Inflammatory macrophage treated with lipopolysaccharide for 1 hour (primary cell): ENCODE results near the gene ZNF536.

Experiments used
- DNase-seq, 2 donors: peaks; one replicate each; pipeline ENCODE4 v3.0.0-alpha.2; 2020 to 2022

The ZNF536 gene

DNA sequence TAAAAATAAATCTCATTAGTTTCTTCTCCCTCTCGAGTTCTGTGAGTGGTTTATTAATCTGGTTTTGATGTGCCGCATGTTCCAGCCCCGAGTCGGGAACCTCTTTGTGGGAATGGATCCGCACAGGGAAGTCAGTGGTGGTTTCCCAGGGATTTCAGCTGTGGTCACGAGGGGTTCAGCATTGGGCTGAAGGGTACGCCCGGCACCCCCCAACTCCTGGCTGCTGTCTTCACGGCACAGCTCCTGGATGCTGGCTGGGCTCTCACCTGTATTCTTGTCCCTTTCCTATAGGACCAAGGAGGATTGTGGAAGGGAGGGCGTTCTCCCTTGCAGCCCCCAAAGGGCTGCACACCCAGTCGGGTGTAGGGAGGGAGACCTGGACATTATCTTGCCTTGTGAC is 167.8 kb downstream of the ZNF536 start:
- no peak for DNase-seq

DNA sequence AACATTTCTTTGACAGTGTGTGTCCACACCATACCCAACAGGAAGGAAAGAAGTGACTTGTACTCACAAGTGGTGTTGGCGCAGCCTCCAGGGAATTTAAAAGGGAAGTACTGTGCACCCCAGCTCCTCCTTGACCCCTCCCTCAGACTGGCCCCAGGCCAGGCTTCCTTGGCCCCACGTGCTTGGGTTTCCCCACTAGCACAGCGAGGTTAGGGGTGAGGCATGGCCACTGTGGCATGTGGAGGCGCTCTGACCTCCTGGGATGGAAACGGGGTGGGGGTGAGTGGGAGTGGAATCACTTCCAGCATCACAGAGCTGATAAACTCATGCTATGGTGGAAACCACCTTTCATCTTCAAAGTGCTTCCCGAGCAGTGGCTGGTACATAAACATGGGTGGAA is 168.6 kb downstream of the ZNF536 start:
- DNase-seq, result peak; percentile 13 to 33

- no peak for DNase-seq
Observed at GRCh38 chr19:30541575-30541974, 169.4 kb downstream of the ZNF536 start.

- DNase-seq, result no peak
Observed at GRCh38 chr19:30543243-30543945, 171.2 kb downstream of the ZNF536 start.

GRCh38 chr19:30545752-30546151 is 173.6 kb downstream of the ZNF536 start:
- no peak for DNase-seq

GRCh38 chr19:30546332-30546731 is 174.1 kb downstream of the ZNF536 start:
- no peak for DNase-seq

GRCh38 chr19:30547246-30547645 is 175.1 kb downstream of the ZNF536 start:
- DNase-seq, result no peak

DNA sequence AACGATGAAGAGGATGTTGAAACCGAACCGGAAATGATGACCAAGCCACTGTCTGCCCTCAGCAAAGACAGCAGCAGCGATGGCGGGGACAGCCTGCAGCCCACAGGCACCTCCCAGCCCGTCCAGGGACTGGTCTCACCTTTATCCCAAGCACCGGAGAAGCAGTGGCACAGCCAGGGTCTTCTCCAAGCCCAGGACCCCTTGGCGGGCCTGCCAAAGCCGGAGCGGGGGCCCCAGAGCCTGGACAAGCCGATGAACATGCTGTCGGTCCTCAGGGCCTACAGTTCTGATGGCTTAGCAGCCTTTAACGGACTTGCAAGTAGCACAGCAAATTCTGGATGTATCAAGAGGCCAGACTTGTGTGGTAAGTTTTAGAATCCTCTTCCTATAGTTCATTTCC is 177.0 kb downstream of the ZNF536 start:
- no peak for DNase-seq

DNA sequence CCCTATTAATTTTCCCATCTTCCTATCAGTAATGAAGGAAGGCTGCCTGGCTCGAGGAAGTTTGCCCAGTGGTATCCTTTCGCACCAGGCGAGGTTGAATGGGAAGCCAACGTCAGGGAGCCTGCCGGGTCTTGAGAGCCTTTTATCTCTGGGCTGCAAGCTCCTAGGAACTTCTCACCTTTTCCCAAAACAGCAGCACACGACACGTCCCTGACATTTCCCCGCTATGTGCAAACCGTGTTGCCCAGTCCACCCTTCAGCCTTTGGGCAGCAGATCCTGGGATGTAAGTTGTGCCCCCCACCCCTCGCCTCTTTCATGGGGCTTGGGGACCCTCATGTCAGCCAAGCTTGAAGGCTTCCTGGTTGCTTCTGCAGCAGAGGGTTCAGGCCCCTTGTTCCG is 179.1 kb downstream of the ZNF536 start:
- DNase-seq, result no peak

DNA sequence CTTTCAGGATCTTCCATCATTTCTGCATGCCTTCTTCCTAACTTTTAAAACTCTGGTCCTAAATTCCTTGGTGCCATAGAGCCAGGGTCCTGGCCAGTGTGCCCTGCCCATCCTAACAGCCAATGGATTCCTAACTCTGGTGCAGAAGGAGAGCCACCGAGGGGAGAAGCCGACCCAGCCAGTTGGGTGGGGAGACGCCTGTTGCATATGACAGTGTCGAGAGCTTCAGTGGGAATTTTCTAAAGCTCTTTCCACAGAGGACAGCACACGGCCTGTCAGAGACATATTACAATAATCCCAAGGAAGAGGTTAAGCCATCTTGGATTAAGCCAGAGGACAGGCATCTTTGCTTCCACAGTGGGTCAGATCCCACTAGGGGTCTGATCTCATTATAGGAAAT is 180.4 kb downstream of the ZNF536 start:
- no peak for DNase-seq

DNA sequence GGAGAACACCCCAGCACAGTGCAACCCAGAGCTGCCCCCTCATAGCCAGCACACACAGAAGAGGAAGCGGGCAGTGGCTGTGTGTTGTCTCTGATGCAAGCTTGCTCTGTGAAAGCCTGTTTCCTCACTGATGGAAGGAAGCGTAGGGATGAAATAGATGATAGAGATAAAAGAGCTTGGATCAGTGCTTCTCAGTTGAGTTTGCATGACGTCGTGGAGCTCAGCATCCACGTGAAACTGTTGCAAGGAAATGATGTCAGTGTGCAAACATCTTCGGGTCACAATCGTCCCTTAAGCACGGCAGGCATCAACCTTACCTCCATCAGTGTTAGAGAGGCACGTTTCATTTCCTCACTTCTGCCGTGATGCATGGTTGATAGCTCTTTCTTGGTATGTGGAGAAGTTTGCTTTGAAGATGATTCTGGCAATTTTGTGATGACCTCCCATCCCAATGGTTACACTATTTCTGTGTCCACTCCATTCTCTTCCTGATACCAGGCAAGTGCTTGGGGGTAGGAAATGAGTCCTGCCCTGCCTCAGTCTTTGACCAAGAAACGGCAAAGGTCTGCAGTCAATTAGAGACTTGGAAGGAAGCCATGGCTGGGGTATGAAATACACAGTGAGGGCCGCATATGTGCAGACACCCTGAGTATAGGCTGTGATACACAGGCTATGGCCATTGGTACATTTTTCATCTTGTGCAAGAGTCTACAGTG is 183.0 kb downstream of the ZNF536 start:
- peak in 1 of 2 donors; percentile 2 for DNase-seq

DNA sequence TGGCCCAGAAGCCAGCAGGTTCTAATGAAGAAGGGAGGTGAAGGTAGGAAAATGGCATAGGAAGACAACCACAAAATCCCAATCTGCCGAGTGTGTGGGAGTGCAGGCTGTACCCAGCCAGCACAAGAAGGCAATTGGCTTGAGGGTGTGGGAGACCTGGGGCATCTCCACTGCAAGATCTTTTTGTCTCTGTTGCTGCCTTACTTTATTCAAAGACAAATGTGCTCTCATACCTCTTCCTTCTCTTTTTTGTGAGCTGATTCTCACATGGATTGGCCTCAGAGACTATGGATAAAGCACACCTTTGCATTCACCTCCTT is 183.6 kb downstream of the ZNF536 start:
- DNase-seq, result no peak

- DNase-seq, result no peak
Observed at GRCh38 chr19:30556230-30556711, 184.1 kb downstream of the ZNF536 start.

DNA sequence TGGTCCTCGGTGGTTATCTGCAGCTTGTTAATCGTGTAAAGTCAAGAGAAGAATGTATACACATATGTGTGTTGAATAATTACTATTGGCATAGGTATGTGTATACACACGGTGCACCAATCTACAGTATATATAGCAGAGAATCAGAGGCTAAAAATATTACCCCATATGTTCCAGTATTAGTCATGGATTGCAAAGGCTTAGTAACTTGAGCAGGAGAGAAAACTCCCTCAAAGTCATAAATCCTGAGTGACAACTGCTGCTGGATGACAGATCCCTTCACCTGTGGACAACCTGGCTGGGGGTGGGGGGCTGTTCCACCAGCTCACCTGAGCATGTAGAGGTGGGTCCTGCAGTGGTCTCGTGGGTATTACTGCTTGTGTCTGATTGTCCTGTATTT is 185.0 kb downstream of the ZNF536 start:
- DNase-seq, result no peak

DNA sequence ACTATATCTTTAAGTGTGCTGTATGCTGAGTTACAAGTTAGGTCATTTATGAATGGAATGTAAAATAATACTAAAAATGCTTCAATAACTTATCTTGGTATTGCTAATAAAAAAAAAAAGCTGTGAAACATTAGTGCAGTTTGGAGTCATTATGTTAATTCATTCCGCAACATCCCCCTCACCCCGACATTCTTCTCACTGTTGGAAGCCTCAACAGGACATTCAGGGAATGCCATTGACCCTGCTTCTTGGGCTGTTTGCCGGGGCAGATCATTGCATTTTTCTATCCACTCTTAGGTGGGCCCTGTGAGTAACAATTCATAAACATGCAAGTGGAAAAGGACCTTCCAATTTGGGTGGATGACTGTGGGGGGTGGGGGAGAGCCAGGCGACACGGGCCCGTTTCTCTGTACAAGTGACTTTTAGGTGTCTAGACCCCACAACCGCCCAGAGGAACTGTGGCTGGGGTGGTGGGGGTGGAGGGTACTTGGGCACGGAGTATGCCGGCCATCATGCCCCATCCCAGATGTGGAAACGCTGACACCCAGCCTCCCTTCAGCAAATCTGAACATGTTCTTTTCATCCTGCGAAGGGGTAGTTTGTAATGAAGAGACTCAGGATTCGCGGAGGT is 185.9 kb downstream of the ZNF536 start:
- no peak for DNase-seq

- no peak for DNase-seq
Observed at GRCh38 chr19:30558793-30559192, 186.6 kb downstream of the ZNF536 start.

- DNase-seq, result no peak
Observed at GRCh38 chr19:30559446-30559845, 187.3 kb downstream of the ZNF536 start.

GRCh38 chr19:30562981-30563380 is 190.8 kb downstream of the ZNF536 start:
- DNase-seq, result no peak

DNA sequence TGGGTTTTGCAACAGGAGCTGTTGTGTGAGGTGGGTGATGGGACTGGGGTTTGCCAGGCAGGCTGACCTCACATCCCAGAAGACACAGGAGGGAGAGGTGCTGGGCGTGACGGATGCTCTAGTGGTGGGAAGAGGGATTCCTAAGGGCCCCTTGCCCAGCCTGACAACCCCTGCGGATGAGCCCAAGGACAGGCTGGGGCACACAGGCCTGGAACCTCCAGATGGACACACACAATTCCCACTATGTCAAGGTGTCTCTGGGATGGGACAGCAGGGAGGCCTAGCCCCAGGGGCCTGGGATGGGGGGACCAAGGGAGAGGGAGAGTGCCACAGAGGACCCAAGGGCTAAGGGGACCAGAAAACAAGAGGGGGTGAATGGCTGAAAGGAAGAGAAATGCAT is 191.5 kb downstream of the ZNF536 start:
- no peak for DNase-seq

- no peak for DNase-seq
Observed at GRCh38 chr19:30564551-30565011, 192.4 kb downstream of the ZNF536 start.

DNA sequence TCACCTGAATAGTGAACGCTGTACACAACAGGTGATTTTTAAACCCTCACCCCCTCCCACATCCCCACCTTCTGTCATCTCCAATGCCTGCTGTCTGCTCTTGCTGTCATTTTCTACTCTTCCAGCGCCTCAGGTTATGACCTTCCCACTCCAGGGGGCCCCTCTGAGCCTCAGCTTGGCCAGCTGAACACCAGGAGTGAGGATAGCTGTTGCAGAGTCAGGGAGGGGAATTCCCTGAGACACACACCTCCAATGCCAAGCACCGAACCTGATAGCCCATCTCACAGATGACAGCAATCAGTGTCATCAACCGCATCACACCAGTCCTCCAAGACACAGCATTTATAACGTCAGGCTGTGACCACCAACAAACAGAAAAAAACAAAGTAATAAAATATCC is 193.5 kb downstream of the ZNF536 start:
- no peak for DNase-seq

GRCh38 chr19:30566681-30567420 is 194.7 kb downstream of the ZNF536 start:
- no peak for DNase-seq

- no peak for DNase-seq
Observed at GRCh38 chr19:30567536-30568232, 195.5 kb downstream of the ZNF536 start.
